NAMALWA (cell line): ENCODE data around the gene CCDC184.
"Not testable (repeated sequence)": the region's sequence is repeated elsewhere in the genome, so short reads cannot be mapped to it uniquely, and the experiment has no call there.

Source experiments
- DNase-seq: peaks from one replicate; pipeline ENCODE4 v3.0.0-alpha.2; 2015; ENCODE audit warnings: low spot score

CCDC184 gene

DNA sequence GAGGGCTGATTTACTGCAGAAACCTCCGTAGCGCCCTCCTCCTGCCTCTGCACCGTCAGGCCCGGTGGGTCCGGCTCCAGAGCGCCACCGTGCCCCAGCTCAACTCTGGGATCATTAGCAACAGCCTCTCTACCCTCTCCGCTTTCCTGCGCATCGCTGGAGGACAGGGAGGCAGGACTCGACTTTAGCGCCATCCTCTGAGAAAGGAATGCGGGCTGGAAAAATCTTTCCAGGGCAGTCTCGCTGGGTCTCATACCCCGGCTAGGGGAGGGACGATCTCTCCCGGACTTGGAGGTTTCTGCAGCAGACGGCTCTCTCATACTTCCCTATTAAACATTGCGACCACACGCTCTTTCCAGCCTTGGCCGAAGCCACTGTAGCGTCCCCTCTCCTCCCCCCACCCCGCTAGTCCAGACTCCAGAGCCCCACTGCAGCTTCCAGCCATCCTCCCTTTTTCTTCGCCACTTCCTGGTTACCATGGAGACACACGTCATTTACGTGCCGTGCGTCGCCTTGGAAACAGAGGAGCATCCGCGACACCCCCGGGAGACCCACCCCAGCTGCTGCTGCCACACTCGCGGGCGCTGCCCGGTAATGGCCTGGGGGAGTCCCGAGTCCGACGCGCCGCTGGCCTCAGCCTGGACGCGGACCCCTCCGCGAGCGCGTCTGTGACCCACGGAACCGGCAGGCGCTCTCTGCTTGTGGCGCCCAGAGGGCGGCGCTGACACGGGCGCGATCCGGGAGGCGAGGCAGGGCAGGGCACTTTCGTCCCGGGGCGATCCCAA is at the start of gene CCDC184:
TSS of gene CCDC184 (plus strand) at position 554 of the 785 bp plus-strand sequence. CDS start 479 bp downstream, outside the sequence.
- DNase-seq = peak; percentile 85

DNA sequence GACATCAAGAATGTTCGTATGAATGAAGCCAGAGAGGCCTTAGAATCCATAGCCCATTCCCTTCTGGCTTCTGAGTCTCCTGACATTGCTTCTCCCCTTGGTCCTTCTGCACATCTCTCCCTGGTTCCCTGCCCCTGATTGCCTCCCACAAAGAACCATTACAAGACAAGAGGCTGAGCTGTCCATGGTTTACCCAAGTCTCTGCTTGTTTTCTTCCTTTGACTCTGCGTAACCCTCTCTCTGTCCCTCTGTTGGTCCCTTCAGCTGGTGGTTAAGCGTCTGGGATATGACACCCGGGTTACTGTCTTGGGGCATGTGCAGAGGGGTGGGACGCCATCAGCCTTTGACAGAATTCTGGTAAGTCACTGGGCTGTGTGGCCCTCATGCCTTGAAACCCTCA is 48.4 kb upstream of the CCDC184 start:
- DNase-seq = no peak

DNA sequence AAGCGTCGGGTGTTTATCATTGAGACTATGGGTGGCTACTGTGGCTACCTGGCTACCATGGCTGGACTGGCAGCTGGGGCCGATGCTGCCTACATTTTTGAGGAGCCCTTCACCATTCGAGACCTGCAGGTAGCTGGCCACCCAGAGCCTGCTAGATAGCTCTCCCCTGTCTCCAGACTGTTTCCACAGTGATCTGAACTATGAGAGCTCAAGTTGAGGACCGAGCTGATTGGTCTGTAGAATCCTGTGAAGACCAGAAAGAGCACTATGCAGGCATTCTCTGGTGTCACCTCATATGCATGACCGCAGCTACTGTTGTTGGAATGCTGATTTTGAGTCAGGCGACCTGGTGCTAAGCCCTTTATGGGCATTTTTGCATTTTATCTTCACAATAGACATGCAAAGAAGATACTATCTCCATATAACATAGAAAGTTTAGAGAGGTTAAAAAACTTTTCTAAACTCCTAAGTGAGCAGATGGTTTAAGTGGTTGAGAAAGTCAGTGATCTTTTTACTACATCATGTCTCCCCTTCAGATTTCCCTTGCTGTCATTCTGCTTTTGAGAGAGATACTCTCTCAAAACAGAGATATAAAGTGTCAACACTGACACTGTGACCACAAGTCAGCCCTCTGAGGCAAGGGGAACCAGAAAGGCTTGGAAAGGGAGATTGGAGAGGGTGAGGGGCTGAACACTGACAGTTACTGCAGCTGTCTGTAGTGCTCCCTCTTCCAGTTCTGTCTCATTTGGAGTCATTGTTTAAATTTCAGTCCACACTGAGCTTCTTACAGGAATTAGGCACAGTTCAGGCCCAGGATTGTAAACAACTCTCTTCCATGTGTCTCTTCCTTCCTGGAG is 40.4 kb upstream of the CCDC184 start:
- DNase-seq = no peak

- DNase-seq = no peak
Observed at GRCh38 chr12:48143898-48144297, 39.5 kb upstream of the CCDC184 start.

DNA sequence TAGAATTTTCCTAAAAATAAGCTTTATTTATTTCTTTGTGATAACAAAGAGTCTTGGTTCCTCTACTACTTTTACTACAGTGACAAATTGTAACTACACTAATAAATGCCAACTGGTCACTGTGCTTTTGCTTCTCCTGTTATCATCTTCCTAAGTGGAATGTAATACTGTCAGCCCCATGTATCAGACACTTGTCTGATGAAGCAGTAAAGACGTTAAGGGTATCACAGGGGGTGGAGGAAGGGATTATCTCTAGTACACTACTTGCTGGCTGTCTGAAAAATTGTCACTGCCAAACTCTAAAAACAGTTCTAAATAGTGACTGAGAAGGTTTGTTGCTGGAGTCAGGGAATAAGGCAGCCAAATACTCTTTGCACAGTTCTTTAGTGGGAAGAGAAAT is 37.5 kb upstream of the CCDC184 start:
- no peak for DNase-seq

- no peak for DNase-seq
Observed at GRCh38 chr12:48151103-48151771, 32.2 kb upstream of the CCDC184 start.

- DNase-seq = not testable (repeated sequence)
Observed at GRCh38 chr12:48155786-48156185, 27.7 kb upstream of the CCDC184 start.

DNA sequence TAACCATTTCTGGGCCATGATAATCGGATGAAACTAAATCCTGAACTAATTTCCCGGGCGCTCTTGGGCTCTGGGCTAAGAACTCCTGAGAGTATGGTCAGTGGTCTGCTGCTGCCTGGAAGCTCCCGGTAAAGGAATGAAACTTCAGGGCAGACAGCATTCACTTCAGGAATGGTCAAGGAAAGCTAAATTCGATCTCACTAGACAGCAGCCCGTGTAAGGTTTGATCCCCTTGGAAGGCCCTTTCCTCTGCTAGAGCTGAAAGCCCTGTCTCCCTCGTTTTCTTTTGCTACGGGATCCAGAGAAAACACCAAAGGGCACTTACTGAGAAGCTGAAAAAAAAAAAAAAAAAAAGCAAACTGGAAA is 26.8 kb upstream of the CCDC184 start:
- DNase-seq = no peak

- peak; percentile 99 for DNase-seq
Observed at GRCh38 chr12:48157018-48157888, 26.2 kb upstream of the CCDC184 start, which contains the start of gene ASB8. ASB8 (minus strand) TSS chr12:48157515; CDS start chr12:48153496, 4,019 bp downstream.

- DNase-seq = no peak
Observed at GRCh38 chr12:48157889-48158370, 25.5 kb upstream of the CCDC184 start.

- DNase-seq = no peak
Observed at GRCh38 chr12:48160046-48160445, 23.4 kb upstream of the CCDC184 start.

- DNase-seq = peak; percentile 20
Observed at GRCh38 chr12:48160807-48161206, 22.6 kb upstream of the CCDC184 start.

DNA sequence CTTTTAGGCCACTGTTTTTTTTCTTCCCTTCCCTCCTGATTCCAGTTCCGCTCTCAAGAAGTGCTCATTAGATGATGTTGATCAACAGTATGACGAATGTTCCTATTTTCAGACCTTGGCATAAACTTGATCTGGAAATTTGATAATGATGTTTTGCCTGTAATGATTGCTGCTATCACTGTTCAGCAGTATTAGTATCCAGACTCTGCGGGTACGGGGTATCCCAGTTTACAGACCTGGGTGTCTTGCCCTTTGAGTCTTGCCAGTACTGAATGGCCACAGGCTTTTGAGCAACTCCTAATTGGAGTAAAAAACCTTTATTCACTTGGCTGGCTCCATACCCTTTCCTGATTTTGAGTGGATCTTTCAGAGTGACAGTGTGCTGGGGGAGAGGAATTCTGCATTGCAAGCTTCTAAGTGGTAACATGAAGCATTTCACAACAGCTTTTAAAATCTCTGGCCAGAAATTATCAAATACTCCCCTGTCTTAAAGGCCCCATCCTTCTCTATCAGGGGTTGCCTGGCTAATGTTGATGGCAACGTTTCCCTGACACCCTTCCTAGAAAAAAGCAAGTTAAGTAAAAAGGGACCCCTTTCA is 20.2 kb upstream of the CCDC184 start:
- DNase-seq = no peak

DNA sequence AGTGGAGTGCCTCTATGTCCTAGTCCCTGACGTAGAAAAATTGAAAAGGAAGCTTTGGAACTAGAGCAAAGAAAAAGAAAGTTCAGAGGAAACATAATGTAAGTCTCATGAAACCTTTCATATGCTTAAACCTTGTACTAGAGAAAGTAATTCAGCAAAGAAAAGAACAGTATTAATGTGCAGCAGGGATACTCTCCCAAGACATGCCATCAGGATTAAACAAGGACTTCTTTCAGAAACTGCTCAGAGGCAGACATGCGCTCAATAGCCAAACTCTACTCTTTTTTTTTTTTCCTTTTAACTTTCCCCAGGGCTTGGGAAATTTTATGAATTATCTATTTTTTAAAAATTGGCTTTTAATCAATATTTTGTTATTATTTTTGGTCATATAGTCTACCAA is 19.0 kb upstream of the CCDC184 start:
- DNase-seq = no peak

DNA sequence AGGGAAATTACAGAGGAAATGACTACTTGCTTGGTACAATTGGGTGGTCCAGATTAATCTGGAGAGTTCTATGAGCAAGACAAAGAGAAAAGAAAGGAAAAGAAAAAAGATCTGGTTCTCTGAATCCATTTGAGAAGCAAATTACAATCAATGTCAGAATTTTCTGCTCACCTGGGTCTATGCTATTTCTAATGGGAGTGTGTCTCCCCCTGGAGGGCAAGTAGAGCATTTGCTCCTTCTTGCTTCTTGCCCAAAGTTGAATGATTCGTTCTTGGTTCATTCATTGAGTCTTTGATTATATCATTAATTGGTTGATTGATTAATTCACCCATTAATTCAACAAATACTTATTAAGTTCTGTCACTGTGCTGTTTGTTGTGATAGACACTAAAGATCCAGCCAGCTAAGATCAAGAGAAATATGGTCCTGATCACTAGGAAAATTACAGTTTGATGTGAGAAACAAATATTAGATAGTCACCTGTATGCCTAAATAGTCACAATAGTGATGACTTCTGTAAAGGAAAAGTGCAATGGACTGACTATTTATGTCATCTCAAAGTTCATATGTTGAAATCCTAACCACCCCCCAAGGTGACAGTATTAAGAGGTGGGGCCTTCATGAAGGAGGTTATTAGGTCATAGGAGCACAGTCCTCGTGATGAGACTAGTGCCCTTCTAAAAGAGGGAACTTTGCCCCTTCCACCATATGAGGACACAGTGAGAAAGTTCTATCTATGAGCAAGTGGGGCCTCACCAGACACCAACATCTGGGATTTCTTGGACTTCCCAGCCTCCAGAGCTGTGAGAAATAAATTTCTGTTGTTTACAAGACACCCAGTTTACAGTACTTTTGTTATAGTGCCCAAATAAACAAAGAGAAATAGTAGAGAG is 18.1 kb upstream of the CCDC184 start:
- DNase-seq = peak; percentile 83

- no peak for DNase-seq
Observed at GRCh38 chr12:48169011-48169410, 14.4 kb upstream of the CCDC184 start.

DNA sequence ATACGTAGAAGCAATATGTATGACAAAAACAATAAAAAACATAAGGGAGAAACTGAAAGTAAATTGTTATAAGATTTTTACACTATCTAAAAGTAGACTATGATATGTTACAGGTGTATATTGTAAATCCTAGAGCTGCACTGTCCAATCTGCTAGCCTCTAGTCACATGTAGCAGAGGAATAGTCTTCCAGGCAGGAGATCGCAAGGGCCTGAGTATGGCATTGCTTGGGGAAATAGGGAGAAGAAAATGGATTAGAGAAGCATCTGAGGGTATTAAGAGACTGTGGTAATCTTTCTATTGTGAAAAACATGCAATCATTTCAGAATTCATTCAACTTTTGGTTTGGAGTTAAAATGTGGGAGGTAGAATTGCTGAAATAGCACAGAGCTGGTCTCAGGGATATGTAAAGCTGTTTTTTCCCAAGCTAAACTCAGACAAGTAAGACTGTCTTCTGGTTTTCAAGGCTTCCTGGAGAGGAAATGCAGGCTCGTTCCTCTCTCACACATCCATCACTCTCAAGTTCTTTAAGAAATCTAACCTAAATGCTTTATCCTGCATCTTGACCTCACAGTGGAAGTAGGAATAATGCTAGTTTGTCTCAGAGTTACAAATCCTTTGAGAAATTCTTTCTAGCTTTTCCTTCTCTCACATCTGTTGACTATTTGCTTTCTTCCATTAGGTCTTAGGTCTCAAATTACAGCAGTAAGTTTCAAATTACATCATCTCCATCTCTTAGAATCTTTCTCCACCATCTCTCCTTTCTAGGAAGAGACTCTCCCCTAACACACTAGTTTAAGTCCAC is 7.6 kb upstream of the CCDC184 start:
- DNase-seq = no peak

GRCh38 chr12:48176417-48176751 is 7.1 kb upstream of the CCDC184 start:
- no peak for DNase-seq

DNA sequence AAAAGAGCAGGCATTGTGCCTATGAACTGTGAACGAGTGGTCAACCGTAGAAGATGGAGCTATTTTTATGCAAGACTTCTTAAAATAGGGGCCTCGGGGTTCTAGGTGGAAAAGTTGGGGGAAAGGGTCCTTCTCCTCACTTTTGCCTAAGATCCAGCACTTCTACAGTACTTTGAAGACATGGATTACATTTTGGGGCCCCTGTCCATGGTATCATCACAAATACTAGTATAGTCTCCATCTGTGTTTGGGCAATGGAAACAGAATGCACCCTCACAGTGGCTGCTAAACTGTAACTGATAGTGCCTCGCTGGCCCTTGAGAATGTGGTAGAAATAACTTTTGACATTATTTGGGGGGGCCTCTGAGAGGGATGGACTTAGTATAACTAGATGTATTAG is 5.5 kb upstream of the CCDC184 start:
- no peak for DNase-seq
